Measurements from ENCODE around the gene SNX4. TPM values are rescaled to one million over a fixed set of nuclear protein-coding genes. Genes with fewer than 3 reads are reported as not detected.

The SNX4 gene
- total RNA-seq, 2 donors from 2014 or later, result 21.3 to 30.0 TPM

DNA sequence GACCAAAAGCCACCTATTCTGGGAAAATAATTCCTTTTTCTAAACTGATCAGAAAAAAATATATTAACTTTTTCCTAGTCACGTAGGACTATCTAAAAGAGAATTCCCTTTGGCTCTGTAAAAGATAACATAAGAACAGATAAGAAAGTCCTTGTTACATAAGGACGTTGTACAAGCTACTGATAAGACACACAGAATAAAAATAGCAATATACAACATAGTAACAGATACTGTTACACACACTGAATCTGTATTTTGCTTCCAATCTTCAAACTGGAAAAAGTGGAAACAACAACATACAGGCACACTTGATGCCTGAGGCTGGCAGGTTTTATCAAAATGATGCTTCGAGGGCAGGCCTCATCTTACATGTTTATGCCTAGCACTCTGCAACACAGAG lies 59.8 kb downstream of the SNX4 start:
- H3K27ac ChIP-seq, result no peak overlapping the region
- no peak for DNase-seq (ENCODE audit: low spot score)
- H3K4me3 ChIP-seq, result no peak overlapping the region
- H3K27me3 ChIP-seq, result no peaks in the 10 kb centered on the region
- H3K4me1 ChIP-seq, result peaks cover 0 to 11% of the 10 kb centered on the region in 2 donors
- peaks cover 37% of the 10 kb centered on the region for H3K36me3 ChIP-seq
- TF ChIP-seq, protein P1, sequence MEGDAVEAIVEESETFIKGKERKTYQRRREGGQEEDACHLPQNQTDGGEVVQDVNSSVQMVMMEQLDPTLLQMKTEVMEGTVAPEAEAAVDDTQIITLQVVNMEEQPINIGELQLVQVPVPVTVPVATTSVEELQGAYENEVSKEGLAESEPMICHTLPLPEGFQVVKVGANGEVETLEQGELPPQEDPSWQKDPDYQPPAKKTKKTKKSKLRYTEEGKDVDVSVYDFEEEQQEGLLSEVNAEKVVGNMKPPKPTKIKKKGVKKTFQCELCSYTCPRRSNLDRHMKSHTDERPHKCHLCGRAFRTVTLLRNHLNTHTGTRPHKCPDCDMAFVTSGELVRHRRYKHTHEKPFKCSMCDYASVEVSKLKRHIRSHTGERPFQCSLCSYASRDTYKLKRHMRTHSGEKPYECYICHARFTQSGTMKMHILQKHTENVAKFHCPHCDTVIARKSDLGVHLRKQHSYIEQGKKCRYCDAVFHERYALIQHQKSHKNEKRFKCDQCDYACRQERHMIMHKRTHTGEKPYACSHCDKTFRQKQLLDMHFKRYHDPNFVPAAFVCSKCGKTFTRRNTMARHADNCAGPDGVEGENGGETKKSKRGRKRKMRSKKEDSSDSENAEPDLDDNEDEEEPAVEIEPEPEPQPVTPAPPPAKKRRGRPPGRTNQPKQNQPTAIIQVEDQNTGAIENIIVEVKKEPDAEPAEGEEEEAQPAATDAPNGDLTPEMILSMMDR (IDR thresholded peaks at IDR 0.05), result no peak
- H3K9me3 ChIP-seq, result no peaks in the 10 kb centered on the region

DNA sequence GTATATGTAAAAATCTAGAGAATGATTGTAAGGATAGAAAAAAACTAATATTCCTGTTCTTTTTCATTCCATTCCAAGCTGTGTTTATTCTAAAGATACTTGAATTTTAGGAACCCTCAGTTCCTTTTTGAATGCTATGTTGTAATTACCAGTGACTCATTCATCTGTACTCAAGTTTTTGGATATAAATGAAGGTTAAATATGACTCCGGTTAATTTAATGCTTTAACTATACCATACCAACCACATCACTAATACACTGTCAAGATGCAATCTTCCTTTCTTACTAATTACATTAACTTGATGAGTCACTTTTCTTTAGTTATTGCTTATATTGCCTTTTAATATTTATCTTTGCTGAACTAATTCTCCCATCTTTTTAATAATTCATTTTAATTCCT lies 76.1 kb downstream of the SNX4 start:
- peaks cover 29% of the 10 kb centered on the region for H3K36me3 ChIP-seq
- no peaks in the 10 kb centered on the region for H3K4me1 ChIP-seq
- H3K27ac ChIP-seq, result no peak overlapping the region
- DNase-seq (ENCODE audit: low spot score), result no peak
- no peak overlapping the region for H3K4me3 ChIP-seq
- H3K9me3 ChIP-seq, result peaks cover 0 to 16% of the 10 kb centered on the region in 2 donors
- H3K27me3 ChIP-seq, result no peaks in the 10 kb centered on the region
- TF ChIP-seq, protein P1 (IDR thresholded peaks at IDR 0.05), result no peak

DNA sequence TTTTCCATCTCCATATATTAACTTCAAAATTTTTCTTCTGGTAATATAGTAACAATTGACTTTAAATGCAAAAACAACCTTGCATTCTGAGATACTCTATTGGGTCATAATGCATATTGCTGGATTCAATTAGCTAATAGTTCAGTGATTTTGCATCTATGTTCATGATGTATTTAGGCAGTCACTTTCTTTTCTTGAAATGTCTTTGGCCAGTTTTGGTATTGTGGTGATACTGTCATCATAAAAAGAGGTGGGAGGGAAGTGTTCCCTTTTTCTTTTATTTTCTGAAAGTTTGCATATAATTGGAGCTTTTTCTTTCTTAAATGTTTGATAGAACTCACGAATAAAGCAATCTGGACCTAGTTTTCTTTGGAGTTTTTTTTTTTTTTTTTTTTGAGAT lies 77.5 kb downstream of the SNX4 start:
- Histone ChIP-seq H3K4me3 (no peak overlapping the region), H3K9me3 (peaks cover 0 to 16% of the 10 kb centered on the region in 2 donors), H3K27me3 (no peaks in the 10 kb centered on the region), H3K27ac (no peak overlapping the region), H3K4me1 (no peaks in the 10 kb centered on the region), H3K36me3 (peaks cover 15% of the 10 kb centered on the region)
- no peak for DNase-seq (ENCODE audit: low spot score)
- TF ChIP-seq, protein P1 (IDR thresholded peaks at IDR 0.05), result no peak

DNA sequence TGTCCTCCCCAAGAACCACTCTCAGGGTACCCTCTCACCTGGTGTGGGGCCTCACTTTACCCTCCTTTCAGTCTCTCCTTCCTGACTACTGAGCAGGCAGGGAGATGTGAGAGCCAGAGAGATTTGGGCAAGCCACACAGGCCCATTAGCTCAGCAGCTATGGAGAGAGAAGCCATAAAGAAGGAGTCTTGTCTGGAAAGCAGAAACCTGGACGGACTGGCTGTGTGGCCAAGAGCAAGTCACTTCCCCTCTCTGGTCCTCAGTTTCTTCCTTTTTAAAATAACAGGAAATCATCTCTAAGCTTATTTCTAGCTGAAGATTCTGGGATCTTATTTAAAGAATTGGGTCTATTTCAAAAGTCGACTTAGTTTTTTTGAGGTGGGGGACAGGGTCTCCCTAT lies 79.0 kb downstream of the SNX4 start:
- TF ChIP-seq, protein P1 (IDR thresholded peaks at IDR 0.05), result no peak
- DNase-seq (ENCODE audit: low spot score), result no peak
- Histone ChIP-seq H3K36me3 (no peaks in the 10 kb centered on the region), H3K27ac (no peak overlapping the region), H3K4me1 (no peaks in the 10 kb centered on the region), H3K27me3 (no peaks in the 10 kb centered on the region), H3K9me3 (peaks cover 0 to 16% of the 10 kb centered on the region in 2 donors), H3K4me3 (no peak overlapping the region)

DNA sequence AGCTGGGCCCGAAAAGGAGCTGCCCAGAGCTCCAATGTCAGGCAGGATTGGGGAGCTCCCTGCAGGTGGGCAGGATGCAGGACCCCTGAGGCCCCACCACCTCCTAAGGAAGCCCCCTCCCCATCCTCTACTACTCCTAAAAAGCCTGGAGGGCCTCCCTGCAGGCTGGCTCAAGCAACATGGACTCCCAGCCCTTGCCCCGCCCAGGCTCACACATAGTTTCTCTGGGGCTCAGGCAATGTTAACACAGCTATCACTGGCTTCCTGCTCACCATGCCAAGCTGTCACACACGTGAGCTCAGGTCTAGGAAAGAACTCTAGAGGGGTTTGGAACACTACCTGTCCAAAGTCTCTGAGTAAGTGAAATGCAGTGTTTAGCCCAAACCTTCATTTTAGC lies 79.4 kb downstream of the SNX4 start:
- no peak for DNase-seq (ENCODE audit: low spot score)
- TF ChIP-seq, protein P1 (IDR thresholded peaks at IDR 0.05), result no peak
- no peak overlapping the region for H3K4me3 ChIP-seq

More for the DNA sequence above, 79.4 kb downstream of the SNX4 start:
- Histone ChIP-seq H3K4me1 (no peaks in the 10 kb centered on the region), H3K27ac (no peak overlapping the region), H3K27me3 (no peaks in the 10 kb centered on the region), H3K36me3 (no peaks in the 10 kb centered on the region), H3K9me3 (peaks cover 0 to 16% of the 10 kb centered on the region in 2 donors)

All from right atrium auricular region (tissue), 2 donors.